ENCODE measurements around the gene PDXDC1. TPM values are rescaled to one million over a fixed set of nuclear protein-coding genes. Genes with fewer than 3 reads are reported as not detected.
A peak's percentile ranks its signal among the peaks of the same experiment; 100 is the strongest.
"Not testable (repeated sequence)": the region's sequence is repeated elsewhere in the genome, so short reads cannot be mapped to it uniquely, and the experiment has no call there.

The PDXDC1 gene
- total RNA-seq, 1 donor from 2014 or later, result 107 TPM

GRCh38 chr16:15005357-15006132 is 30.7 kb downstream of the PDXDC1 start:
- not testable (repeated sequence) for H3K27ac Mint-ChIP-seq (ENCODE audit: unreplicated experiment); H3K4me1 Mint-ChIP-seq (ENCODE audit: unreplicated experiment); H3K27me3 Mint-ChIP-seq (ENCODE audit: unreplicated experiment); H3K4me3 Mint-ChIP-seq (ENCODE audit: unreplicated experiment); H3K9me3 Mint-ChIP-seq (ENCODE audit: unreplicated experiment)
- peak; percentile 51 for DNase-seq (ENCODE audit: extremely low spot score, unreplicated experiment)
- peaks cover 56% of the 10 kb centered on the region for H3K36me3 Mint-ChIP-seq (ENCODE audit: unreplicated experiment)

- not testable (repeated sequence) for H3K9me3 Mint-ChIP-seq (ENCODE audit: unreplicated experiment); H3K4me3 Mint-ChIP-seq (ENCODE audit: unreplicated experiment); H3K4me1 Mint-ChIP-seq (ENCODE audit: unreplicated experiment); H3K27ac Mint-ChIP-seq (ENCODE audit: unreplicated experiment); H3K27me3 Mint-ChIP-seq (ENCODE audit: unreplicated experiment); DNase-seq (ENCODE audit: extremely low spot score, unreplicated experiment)
- H3K36me3 Mint-ChIP-seq (ENCODE audit: unreplicated experiment), result peaks cover 65% of the 10 kb centered on the region
Observed at GRCh38 chr16:15008647-15009046, 33.8 kb downstream of the PDXDC1 start.

- DNase-seq (ENCODE audit: extremely low spot score, unreplicated experiment), result peak; percentile 75
- Mint-ChIP-seq H3K36me3 (ENCODE audit: unreplicated experiment) (peaks cover 51% of the 10 kb centered on the region), H3K4me1 (ENCODE audit: unreplicated experiment) (peaks cover 42% of the 10 kb centered on the region), H3K27ac (ENCODE audit: unreplicated experiment) (peak overlapping the region; percentile 62)
- not testable (repeated sequence) for H3K4me3 Mint-ChIP-seq (ENCODE audit: unreplicated experiment); H3K27me3 Mint-ChIP-seq (ENCODE audit: unreplicated experiment); H3K9me3 Mint-ChIP-seq (ENCODE audit: unreplicated experiment)
Observed at GRCh38 chr16:15012941-15013340, 38.1 kb downstream of the PDXDC1 start.

GRCh38 chr16:15015671-15016070 is 40.8 kb downstream of the PDXDC1 start:
- not testable (repeated sequence) for H3K9me3 Mint-ChIP-seq (ENCODE audit: unreplicated experiment); H3K27me3 Mint-ChIP-seq (ENCODE audit: unreplicated experiment); DNase-seq (ENCODE audit: extremely low spot score, unreplicated experiment); H3K4me3 Mint-ChIP-seq (ENCODE audit: unreplicated experiment)
- Mint-ChIP-seq H3K36me3 (ENCODE audit: unreplicated experiment) (peaks cover 45% of the 10 kb centered on the region), H3K4me1 (ENCODE audit: unreplicated experiment) (peaks cover 44% of the 10 kb centered on the region), H3K27ac (ENCODE audit: unreplicated experiment) (peak overlapping the region; percentile 84)

GRCh38 chr16:15016354-15016753 is 41.5 kb downstream of the PDXDC1 start:
- DNase-seq (ENCODE audit: extremely low spot score, unreplicated experiment); H3K9me3 Mint-ChIP-seq (ENCODE audit: unreplicated experiment); H3K27me3 Mint-ChIP-seq (ENCODE audit: unreplicated experiment); H3K4me3 Mint-ChIP-seq (ENCODE audit: unreplicated experiment): not testable (repeated sequence)
- Mint-ChIP-seq H3K27ac (ENCODE audit: unreplicated experiment) (peak overlapping the region; percentile 84), H3K36me3 (ENCODE audit: unreplicated experiment) (peaks cover 40% of the 10 kb centered on the region), H3K4me1 (ENCODE audit: unreplicated experiment) (peaks cover 46% of the 10 kb centered on the region)

- Mint-ChIP-seq H3K4me1 (ENCODE audit: unreplicated experiment) (peaks cover 53% of the 10 kb centered on the region), H3K36me3 (ENCODE audit: unreplicated experiment) (peaks cover 41% of the 10 kb centered on the region), H3K27ac (ENCODE audit: unreplicated experiment) (peak overlapping the region; percentile 84)
- not testable (repeated sequence) for H3K4me3 Mint-ChIP-seq (ENCODE audit: unreplicated experiment); H3K27me3 Mint-ChIP-seq (ENCODE audit: unreplicated experiment); DNase-seq (ENCODE audit: extremely low spot score, unreplicated experiment); H3K9me3 Mint-ChIP-seq (ENCODE audit: unreplicated experiment)
Observed at GRCh38 chr16:15016951-15017580, 42.2 kb downstream of the PDXDC1 start.

- Mint-ChIP-seq H3K36me3 (ENCODE audit: unreplicated experiment) (peaks cover 68% of the 10 kb centered on the region), H3K27ac (ENCODE audit: unreplicated experiment) (peak overlapping the region; percentile 17), H3K4me1 (ENCODE audit: unreplicated experiment) (peaks cover 43% of the 10 kb centered on the region)
- not testable (repeated sequence) for H3K9me3 Mint-ChIP-seq (ENCODE audit: unreplicated experiment); H3K4me3 Mint-ChIP-seq (ENCODE audit: unreplicated experiment); H3K27me3 Mint-ChIP-seq (ENCODE audit: unreplicated experiment)
- DNase-seq (ENCODE audit: extremely low spot score, unreplicated experiment), result peak; percentile 77
Observed at GRCh38 chr16:15021429-15021828, 46.6 kb downstream of the PDXDC1 start.

GRCh38 chr16:15022194-15022593 is 47.4 kb downstream of the PDXDC1 start:
- Mint-ChIP-seq H3K27ac (ENCODE audit: unreplicated experiment) (peak overlapping the region; percentile 0), H3K36me3 (ENCODE audit: unreplicated experiment) (peaks cover 66% of the 10 kb centered on the region), H3K4me1 (ENCODE audit: unreplicated experiment) (peaks cover 36% of the 10 kb centered on the region)
- not testable (repeated sequence) for H3K9me3 Mint-ChIP-seq (ENCODE audit: unreplicated experiment); H3K27me3 Mint-ChIP-seq (ENCODE audit: unreplicated experiment); H3K4me3 Mint-ChIP-seq (ENCODE audit: unreplicated experiment)
- peak; percentile 50 for TF ChIP-seq CTCF (IDR thresholded peaks at IDR 0.05)
- DNase-seq (ENCODE audit: extremely low spot score, unreplicated experiment), result peak; percentile 72

GRCh38 chr16:15023381-15024077 is 48.7 kb downstream of the PDXDC1 start:
- Mint-ChIP-seq H3K4me1 (ENCODE audit: unreplicated experiment) (peaks cover 38% of the 10 kb centered on the region), H3K36me3 (ENCODE audit: unreplicated experiment) (peaks cover 66% of the 10 kb centered on the region), H3K27ac (ENCODE audit: unreplicated experiment) (peak overlapping the region; percentile 83)
- not testable (repeated sequence) for H3K27me3 Mint-ChIP-seq (ENCODE audit: unreplicated experiment); H3K9me3 Mint-ChIP-seq (ENCODE audit: unreplicated experiment); H3K4me3 Mint-ChIP-seq (ENCODE audit: unreplicated experiment)
- DNase-seq (ENCODE audit: extremely low spot score, unreplicated experiment), result peak; percentile 74

GRCh38 chr16:15024858-15025199 is 50.0 kb downstream of the PDXDC1 start:
- not testable (repeated sequence) for H3K4me3 Mint-ChIP-seq (ENCODE audit: unreplicated experiment); DNase-seq (ENCODE audit: extremely low spot score, unreplicated experiment); H3K27me3 Mint-ChIP-seq (ENCODE audit: unreplicated experiment); H3K9me3 Mint-ChIP-seq (ENCODE audit: unreplicated experiment)
- peaks cover 67% of the 10 kb centered on the region for H3K36me3 Mint-ChIP-seq (ENCODE audit: unreplicated experiment)
- H3K4me1 Mint-ChIP-seq (ENCODE audit: unreplicated experiment), result peaks cover 44% of the 10 kb centered on the region
- peak overlapping the region; percentile 83 for H3K27ac Mint-ChIP-seq (ENCODE audit: unreplicated experiment)
